Raji (cell line): Measurements from ENCODE around the gene EIF2B5.

Experiments used
- POLR2A ChIP-seq: IDR thresholded peaks from 2 replicates; pipeline ENCODE4 v1.6.1; 2011; ENCODE audit warnings: low read depth, low read length, control low read depth; ENCODE audit not compliant: insufficient read depth

EIF2B5 gene

GRCh38 chr3:184180165-184180564, 45.0 kb downstream of the EIF2B5 start:
- TF ChIP-seq POLR2A = no peak

GRCh38 chr3:184181596-184181995, 46.4 kb downstream of the EIF2B5 start:
- no peak for TF ChIP-seq POLR2A

GRCh38 chr3:184183679-184184078, 48.5 kb downstream of the EIF2B5 start:
- TF ChIP-seq POLR2A = no peak

- TF ChIP-seq POLR2A = no peak
These were observed 49.5 kb downstream of the EIF2B5 start for GRCh38 chr3:184184546-184185230.

GRCh38 chr3:184185461-184186183, 50.5 kb downstream of the EIF2B5 start:
- TF ChIP-seq POLR2A = peak; percentile 83

- peak; percentile 83 for TF ChIP-seq POLR2A
These were observed 51.2 kb downstream of the EIF2B5 start, which contains the start of gene ABCF3 for GRCh38 chr3:184186184-184186901. TSS of gene ABCF3 (plus strand) at chr3:184186199. CDS start at chr3:184186208, 9 bp downstream.

- TF ChIP-seq POLR2A = no peak
These were observed 51.7 kb downstream of the EIF2B5 start for GRCh38 chr3:184186902-184187207.

GRCh38 chr3:184188080-184188479, 52.9 kb downstream of the EIF2B5 start:
- no peak for TF ChIP-seq POLR2A

GRCh38 chr3:184189421-184189820, 54.3 kb downstream of the EIF2B5 start:
- no peak for TF ChIP-seq POLR2A

- TF ChIP-seq POLR2A = no peak
These were observed 57.7 kb downstream of the EIF2B5 start for GRCh38 chr3:184192889-184193288.

- TF ChIP-seq POLR2A = no peak
These were observed 58.9 kb downstream of the EIF2B5 start for GRCh38 chr3:184193991-184194539.
